Stimulated activated naive CD8-positive, alpha-beta T cell treated with anti-CD3 and anti-CD28 coated beads, Interleukin-15, Interleukin-2, amounts not matched to agents 100 ng/mL and 50 ng/mL, for 24 hours (primary cell): ENCODE results near the gene SVIL.
A peak's percentile ranks its signal among the peaks of the same experiment; 100 is the strongest.
"Not testable (repeated sequence)": the region's sequence is repeated elsewhere in the genome, so short reads cannot be mapped to it uniquely, and the experiment has no call there.

Experiments used
- H3K27ac Mint-ChIP-seq: one replicate; pipeline ENCODE4 v1.8.0; 2021; ENCODE audit warnings: mild to moderate bottlenecking, mixed read lengths
- H3K27me3 Mint-ChIP-seq: one replicate; pipeline ENCODE4 v1.8.0; 2021; ENCODE audit warnings: mixed read lengths
- H3K36me3 Mint-ChIP-seq: one replicate; pipeline ENCODE4 v1.8.0; 2021; ENCODE audit warnings: low read depth, mixed read lengths
- H3K4me1 Mint-ChIP-seq: one replicate; pipeline ENCODE4 v1.8.0; 2021; ENCODE audit warnings: low read depth, mixed read lengths
- H3K4me3 Mint-ChIP-seq: one replicate; pipeline ENCODE4 v1.8.0; 2021; ENCODE audit warnings: mild to moderate bottlenecking, mixed read lengths
- H3K9me3 Mint-ChIP-seq: one replicate; pipeline ENCODE4 v1.8.0; 2021; ENCODE audit warnings: mixed read lengths

SVIL gene

DNA sequence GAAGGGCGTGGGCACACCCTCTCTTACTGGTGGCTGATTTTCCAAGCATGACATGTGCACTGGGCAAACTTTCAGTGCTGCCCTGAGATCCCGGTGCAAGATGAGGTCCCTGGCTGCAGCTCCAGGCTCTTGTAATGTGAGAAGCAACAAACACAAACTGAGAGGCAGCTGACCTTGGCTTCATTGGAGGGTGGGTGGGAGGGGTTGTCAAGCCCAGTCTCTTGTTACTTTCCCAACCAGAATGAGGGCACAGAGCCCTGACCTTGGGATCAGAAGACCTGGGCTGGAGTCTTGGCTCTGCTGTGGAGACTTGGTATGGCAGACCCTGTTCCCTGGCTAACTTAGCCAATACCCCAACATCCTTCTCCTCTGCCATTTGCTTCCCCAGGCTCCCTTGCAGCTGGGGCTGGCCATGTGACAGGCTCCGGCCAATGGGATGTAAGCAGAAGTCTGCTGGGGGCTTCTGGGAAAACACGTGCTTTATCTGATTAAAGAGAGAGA is 170.1 kb downstream of the SVIL start:
- peaks cover 61% of the 10 kb centered on the region for H3K36me3 Mint-ChIP-seq
- H3K4me3 Mint-ChIP-seq, H3K27me3 Mint-ChIP-seq: not testable (repeated sequence)

DNA sequence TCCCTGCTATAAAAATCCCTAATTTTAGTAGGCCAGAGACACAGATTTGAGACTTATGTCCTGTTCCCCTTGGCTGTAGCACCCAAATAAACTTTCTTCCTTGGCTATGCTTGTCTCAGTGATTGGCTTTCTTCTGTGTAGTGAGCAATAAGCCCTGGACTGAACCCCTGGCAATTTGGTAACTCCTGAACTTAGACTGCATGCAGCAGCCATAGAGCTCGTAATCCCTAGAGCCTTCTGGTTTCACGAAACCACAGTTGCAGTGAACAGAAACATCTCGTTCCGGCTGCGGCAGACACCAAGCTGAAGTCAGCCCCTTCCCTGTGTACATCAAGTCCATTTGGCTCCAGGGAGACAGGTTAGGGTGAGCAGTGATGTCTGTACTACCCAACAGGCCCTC is 173.7 kb downstream of the SVIL start:
- no peaks in the 10 kb centered on the region for H3K27me3 Mint-ChIP-seq
- H3K4me3 Mint-ChIP-seq: no peak overlapping the region
- H3K4me1 Mint-ChIP-seq: peaks cover 4% of the 10 kb centered on the region
- peak overlapping the region; percentile 55 for H3K27ac Mint-ChIP-seq
- H3K9me3 Mint-ChIP-seq: peaks cover 11% of the 10 kb centered on the region
- peaks cover 66% of the 10 kb centered on the region for H3K36me3 Mint-ChIP-seq

More for the DNA sequence above, 170.1 kb downstream of the SVIL start:
- H3K9me3 Mint-ChIP-seq: peaks cover 11% of the 10 kb centered on the region
- not testable (repeated sequence) for H3K4me1 Mint-ChIP-seq, H3K27ac Mint-ChIP-seq

DNA sequence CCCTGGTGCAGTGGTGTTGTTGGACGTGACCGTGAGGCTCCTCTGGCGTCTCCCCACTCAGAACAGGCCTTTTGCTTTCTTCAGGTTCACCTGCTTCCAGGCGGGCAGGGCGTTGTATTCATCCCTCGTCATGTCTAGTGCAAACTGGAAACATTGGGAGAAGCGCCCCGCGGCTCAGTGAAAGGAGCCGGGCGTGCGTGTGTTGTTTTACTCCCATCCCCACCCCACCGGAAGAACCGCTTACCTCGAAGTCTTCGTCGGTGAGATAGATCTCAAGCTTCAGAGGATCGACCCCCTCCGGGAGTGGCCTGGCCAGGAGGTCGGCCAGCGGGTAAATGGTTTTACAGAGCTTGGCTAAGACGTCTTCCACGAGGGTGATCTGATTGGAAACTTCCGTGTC is 176.6 kb downstream of the SVIL start:
- H3K4me1 Mint-ChIP-seq, H3K4me3 Mint-ChIP-seq, H3K27me3 Mint-ChIP-seq, H3K27ac Mint-ChIP-seq: not testable (repeated sequence)
- H3K9me3 Mint-ChIP-seq: peaks cover 11% of the 10 kb centered on the region
- H3K36me3 Mint-ChIP-seq: peaks cover 57% of the 10 kb centered on the region

DNA sequence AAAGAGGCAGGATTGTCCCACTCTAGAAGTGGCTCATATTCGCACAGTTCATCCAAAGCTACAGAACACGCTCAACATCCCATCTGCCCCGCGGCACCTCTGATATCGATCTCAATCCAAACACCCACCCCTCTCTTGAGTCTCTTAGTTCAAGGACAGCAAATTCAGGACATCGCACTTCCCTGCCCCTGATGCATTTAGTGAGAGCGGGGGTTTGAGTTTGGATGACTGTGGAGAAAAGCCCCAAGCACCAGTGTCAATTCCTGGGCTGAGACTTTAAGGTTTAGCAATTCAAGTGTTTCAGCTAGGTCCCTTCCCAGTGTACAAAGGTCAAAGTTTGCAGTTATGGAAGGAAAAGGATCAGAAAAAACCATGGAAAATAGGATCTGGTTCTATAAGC is 179.7 kb downstream of the SVIL start:
- Mint-ChIP-seq H3K36me3 (peaks cover 31% of the 10 kb centered on the region), H3K9me3 (peaks cover 1% of the 10 kb centered on the region), H3K27ac (peak overlapping the region; percentile 17), H3K4me1 (peaks cover 4% of the 10 kb centered on the region), H3K4me3 (no peak overlapping the region), H3K27me3 (no peaks in the 10 kb centered on the region)

DNA sequence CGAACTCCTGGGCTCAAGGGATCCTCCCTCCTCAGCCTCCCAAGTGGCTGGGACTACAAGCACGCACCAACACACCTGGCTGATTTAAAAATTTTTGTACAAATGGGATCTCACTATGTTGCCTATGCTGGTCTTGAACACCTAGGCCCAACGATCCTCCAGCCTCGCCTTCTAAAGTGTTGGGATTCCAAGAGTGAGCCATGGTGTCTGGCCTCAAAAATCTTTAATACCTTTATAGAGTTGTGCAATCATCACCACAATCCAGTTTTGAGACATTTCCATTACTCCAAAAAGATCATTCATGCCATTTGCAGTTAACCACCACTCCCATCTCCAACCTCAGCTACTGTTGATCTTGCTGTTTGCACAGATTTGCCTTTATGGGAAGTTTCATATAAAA is 180.5 kb downstream of the SVIL start:
- H3K27ac Mint-ChIP-seq: no peak overlapping the region
- no peaks in the 10 kb centered on the region for H3K27me3 Mint-ChIP-seq
- H3K36me3 Mint-ChIP-seq: peaks cover 22% of the 10 kb centered on the region
- no peak overlapping the region for H3K4me3 Mint-ChIP-seq
- H3K4me1 Mint-ChIP-seq: no peaks in the 10 kb centered on the region
- H3K9me3 Mint-ChIP-seq: no peaks in the 10 kb centered on the region

DNA sequence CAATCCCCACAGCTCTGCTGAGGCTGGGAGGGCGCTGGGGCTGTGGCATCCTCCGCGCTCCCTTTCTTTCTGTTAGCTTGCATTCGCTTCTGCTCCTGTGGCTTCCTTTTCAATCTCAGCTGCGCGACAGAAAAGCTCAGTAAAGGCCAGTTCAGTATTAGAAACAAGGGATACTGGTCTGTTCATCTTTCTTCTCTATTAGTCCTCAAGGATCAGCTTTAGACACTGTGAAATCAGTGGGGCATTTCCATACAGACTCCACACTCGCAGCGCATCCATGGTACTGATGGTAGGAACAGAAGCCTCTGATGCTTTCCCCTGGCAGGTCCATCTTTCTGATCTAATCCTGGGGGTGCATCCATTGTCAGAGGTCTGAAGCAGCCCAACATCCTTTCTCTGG is 182.2 kb downstream of the SVIL start:
- Mint-ChIP-seq H3K27ac (no peak overlapping the region), H3K36me3 (peaks cover 9% of the 10 kb centered on the region), H3K4me3 (no peak overlapping the region)

DNA sequence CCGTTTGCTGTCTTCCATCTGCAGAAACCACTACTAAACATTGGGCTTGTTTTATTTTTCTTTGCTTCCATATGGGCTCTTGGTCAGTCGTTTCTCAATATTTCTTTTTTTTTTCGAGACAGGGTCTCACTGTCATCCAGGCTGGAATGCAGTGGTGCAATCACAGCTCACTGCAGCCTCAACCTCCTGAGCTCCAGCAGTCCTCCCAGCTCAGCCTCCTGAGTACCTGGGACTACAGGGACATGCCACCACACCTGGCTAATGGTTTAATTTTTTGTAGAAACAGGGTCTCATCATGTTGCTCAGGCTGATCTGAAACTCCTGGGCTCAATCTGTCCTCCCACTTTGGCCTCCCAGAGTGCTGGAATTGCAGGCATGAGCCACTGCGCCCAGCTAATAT is 182.8 kb downstream of the SVIL start:
- Mint-ChIP-seq H3K4me1 (peaks cover under 1% of the 10 kb centered on the region), H3K27me3 (no peaks in the 10 kb centered on the region), H3K9me3 (no peaks in the 10 kb centered on the region), H3K4me3 (no peak overlapping the region), H3K27ac (no peak overlapping the region), H3K36me3 (peaks cover 9% of the 10 kb centered on the region)

More for the DNA sequence above, 182.2 kb downstream of the SVIL start:
- Mint-ChIP-seq H3K4me1 (no peaks in the 10 kb centered on the region), H3K27me3 (no peaks in the 10 kb centered on the region), H3K9me3 (no peaks in the 10 kb centered on the region)

DNA sequence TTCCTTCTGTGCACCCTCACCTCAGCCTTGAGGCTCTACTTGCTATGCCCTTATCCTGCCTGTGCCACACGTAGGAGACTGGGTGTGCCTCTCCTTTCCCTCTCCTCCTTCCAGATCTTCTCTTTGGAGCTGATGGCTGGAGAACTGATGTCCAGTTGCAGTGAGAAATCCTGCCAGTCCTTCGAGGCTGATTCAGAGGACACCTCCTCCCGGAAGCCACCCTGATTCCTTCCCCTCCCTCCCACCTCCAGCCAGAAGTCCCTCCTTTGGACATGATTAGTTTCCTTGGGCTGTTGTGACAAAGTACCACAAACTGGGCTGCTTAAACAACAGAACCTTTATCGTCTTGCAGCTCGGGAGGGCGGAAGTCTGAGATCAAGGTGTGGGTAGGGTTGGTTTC is 184.4 kb downstream of the SVIL start:
- Mint-ChIP-seq H3K4me1 (peaks cover 14% of the 10 kb centered on the region), H3K9me3 (no peaks in the 10 kb centered on the region), H3K4me3 (no peak overlapping the region), H3K27me3 (no peaks in the 10 kb centered on the region), H3K36me3 (peaks cover 3% of the 10 kb centered on the region), H3K27ac (no peak overlapping the region)

DNA sequence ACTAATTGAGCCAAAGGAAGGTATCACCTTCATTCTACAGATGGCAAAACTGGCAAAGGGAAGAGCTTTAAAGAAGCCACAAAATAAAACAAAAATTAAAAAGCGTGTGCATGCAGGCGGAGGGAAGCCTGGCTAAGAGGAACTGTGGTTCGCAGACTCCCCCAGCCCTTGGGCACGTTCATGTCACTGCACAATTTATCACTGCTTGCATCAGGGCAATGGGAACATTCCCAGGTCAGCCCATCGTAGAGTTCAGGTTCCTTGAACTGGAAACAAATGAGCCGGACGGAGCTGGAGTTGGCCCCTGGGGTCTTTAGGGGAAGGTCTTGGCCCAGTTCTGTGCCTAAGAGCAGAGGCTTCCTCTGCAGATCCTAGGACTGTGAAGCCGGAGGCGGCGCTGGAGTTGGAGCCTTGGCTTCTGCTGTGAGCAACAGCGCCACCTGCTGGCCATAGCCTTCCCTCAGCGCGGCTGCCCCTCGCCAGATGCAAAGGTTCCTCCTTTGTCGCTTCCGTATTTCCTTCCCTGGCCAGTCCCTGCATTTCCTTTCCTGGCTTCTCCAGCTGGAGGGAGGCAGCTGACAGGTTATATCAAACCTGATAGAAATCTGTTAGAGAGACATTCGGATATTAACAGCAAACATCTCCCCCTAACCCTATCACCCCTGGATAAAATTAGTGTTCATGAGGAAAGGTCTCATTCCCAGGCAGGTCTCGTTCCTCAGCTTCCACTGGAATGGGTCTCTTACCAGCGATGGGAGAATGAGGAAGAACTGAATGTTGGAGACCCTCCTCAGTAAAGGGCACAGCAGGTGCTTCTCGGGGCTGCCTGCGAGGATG is 185.8 kb downstream of the SVIL start:
- H3K27me3 Mint-ChIP-seq, H3K9me3 Mint-ChIP-seq, H3K4me3 Mint-ChIP-seq, H3K36me3 Mint-ChIP-seq, H3K27ac Mint-ChIP-seq: not testable (repeated sequence)
- peaks cover 15% of the 10 kb centered on the region for H3K4me1 Mint-ChIP-seq

DNA sequence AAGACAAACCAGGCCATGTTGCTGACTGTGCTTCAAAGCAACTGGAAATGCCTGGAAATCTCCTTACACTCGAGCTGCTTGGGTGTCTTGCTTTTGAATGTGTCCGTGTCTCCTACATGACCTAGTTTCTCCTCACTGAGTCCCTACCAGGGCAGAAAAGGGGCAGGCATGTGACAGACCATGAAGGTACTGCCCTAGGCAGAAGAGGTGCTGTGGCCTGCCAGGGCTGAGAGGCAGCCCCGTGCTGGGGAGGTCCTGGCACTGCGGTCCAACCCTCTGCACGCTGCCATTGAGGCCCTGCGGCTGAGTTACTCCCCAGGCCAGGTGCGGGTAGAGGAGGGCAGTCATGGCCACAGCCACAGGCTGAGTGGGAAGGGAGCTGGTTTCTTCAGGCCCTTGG is 186.6 kb downstream of the SVIL start:
- H3K4me1 Mint-ChIP-seq: peaks cover 15% of the 10 kb centered on the region
- no peaks in the 10 kb centered on the region for H3K27me3 Mint-ChIP-seq
- no peaks in the 10 kb centered on the region for H3K36me3 Mint-ChIP-seq
- H3K4me3 Mint-ChIP-seq: no peak overlapping the region
- H3K27ac Mint-ChIP-seq: no peak overlapping the region
- no peaks in the 10 kb centered on the region for H3K9me3 Mint-ChIP-seq

DNA sequence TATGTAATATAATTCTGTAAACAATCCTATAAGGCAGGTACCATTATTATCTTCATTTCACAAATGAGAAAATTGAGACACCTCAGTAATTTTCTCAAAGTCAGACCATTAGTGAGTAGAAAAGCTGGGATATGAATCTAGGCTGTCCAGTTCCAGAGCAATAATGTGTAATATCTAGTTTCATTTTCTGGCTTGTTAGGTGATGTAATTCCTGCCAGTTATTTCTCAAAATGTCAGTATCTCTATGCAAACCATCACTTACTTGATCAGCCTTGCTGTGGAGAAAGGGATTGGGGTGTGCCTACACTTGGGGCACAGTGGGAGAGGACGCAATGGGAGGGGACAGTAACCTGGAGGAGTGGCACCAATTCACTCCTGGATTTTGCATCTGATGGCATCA is 188.4 kb downstream of the SVIL start:
- Mint-ChIP-seq H3K9me3 (no peaks in the 10 kb centered on the region), H3K36me3 (no peaks in the 10 kb centered on the region), H3K4me3 (no peak overlapping the region)

DNA sequence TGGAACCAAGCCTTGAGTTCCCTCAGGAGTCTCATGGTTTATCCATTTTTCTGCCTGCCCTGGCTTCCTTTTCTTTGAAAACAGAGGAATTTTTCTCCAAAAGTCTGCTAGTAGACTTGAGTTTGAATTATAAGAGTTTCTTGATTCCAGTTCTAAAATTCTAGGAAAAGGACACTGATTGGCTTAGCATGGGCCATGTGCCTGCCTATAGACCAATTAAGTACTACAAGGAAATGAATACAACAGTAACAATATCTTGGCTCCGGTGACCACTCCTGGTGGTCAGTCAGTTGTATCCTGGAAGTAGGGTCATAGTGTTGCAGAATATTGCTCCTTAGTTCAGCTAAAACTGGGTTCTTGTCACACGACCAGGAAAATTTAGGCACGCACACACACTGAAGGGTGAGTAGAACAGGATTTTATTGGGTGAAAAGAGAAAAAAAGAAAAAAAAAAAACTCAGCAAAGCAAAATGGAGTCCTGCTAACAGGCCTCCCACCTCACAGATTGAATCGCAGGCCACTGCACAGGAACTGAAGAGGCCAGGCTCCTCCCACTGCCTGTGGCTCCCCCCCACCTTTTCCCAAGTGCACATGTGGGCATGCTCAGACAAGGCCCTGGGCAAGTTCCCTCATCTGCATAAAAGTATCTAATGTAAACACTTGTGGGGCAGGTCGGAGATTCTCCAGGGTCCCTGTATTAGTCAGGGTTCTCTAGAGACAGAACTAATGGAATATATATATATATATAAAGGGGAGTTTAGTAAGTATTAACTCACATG is 190.8 kb downstream of the SVIL start:
- Mint-ChIP-seq H3K9me3 (peaks cover 7% of the 10 kb centered on the region), H3K36me3 (peaks cover 8% of the 10 kb centered on the region)

More for the DNA sequence above, 188.4 kb downstream of the SVIL start:
- H3K27me3 Mint-ChIP-seq: no peaks in the 10 kb centered on the region
- H3K27ac Mint-ChIP-seq: peak overlapping the region; percentile 87
- H3K4me1 Mint-ChIP-seq: peaks cover 15% of the 10 kb centered on the region

DNA sequence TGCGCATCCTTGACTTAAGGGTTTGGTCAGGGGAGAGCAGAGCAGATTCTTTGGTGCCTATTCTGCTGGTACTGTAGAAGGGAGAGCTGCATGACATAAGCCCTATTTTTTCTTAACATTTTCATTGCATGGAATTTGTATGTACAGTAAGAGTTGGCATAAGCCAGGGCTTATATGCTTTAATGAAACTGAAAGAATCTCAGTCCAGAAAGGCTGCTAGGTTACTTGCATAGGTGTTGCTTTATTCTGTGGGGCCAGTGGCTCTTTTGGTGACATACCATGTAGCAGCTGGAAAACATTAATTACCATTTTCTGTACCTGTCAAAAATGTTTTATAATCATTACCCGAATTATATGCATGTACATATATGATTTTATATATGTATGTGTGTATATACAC is 193.8 kb downstream of the SVIL start:
- H3K9me3 Mint-ChIP-seq: peaks cover 10% of the 10 kb centered on the region
- H3K27ac Mint-ChIP-seq: no peak overlapping the region

More for the DNA sequence above, 190.8 kb downstream of the SVIL start:
- Mint-ChIP-seq H3K4me3 (no peak overlapping the region), H3K27ac (no peak overlapping the region), H3K4me1 (peaks cover 15% of the 10 kb centered on the region), H3K27me3 (no peaks in the 10 kb centered on the region)

DNA sequence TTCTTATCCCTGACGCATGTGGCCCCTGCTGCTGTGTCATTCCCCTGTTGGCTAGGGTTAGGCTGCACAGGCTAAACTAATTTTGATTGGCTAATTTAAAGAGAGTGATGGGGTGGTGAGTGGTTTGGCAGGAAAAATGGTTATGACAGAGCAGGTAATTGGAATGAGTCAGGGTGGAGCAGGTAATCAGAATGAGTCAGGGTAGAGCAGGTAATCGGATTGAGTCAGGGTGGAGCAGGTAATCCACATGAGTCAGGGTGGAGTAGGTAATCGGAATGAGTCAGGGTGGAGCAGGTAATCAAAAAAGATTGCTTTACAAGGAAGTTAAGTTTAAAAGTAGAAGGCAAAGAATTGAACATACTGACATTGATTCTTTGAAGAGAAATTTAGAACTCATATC is 195.8 kb downstream of the SVIL start:
- H3K27ac Mint-ChIP-seq: not testable (repeated sequence)
- H3K9me3 Mint-ChIP-seq: peaks cover 14% of the 10 kb centered on the region

More for the DNA sequence above, 193.8 kb downstream of the SVIL start:
- Mint-ChIP-seq H3K36me3 (peaks cover 25% of the 10 kb centered on the region), H3K4me1 (peaks cover 6% of the 10 kb centered on the region), H3K4me3 (no peak overlapping the region), H3K27me3 (no peaks in the 10 kb centered on the region)

DNA sequence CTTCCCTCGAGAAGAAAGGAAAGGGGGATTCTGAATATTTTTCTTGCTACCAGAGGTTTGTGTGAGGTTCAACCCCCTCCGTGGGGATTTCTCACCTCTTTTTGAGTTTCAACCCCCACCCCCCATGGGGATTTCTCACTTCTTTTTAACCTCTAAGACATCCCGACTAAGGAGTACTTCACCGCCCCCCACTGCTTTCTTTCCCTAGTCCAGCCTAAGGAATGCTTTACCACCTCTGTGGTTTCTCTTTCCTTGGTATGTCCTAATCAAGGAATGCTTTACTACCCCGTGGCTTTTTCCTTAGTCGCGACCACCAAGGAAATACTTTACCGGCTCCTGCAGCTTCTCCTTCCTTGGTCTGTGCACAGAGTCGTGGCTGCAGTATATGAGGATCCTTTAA is 196.5 kb downstream of the SVIL start:
- Mint-ChIP-seq H3K4me3 (no peak overlapping the region), H3K27me3 (no peaks in the 10 kb centered on the region), H3K9me3 (peaks cover 14% of the 10 kb centered on the region), H3K36me3 (peaks cover 25% of the 10 kb centered on the region), H3K27ac (no peak overlapping the region), H3K4me1 (no peaks in the 10 kb centered on the region)

More for the DNA sequence above, 195.8 kb downstream of the SVIL start:
- H3K36me3 Mint-ChIP-seq: peaks cover 25% of the 10 kb centered on the region
- not testable (repeated sequence) for H3K4me1 Mint-ChIP-seq, H3K27me3 Mint-ChIP-seq, H3K4me3 Mint-ChIP-seq
